ENCODE measurements around the gene LARP4B. TPM values are rescaled to one million over a fixed set of nuclear protein-coding genes. Genes with fewer than 3 reads are reported as not detected.

LARP4B gene
- total RNA-seq, 1 donor from 2014 or later = 114 TPM

GRCh38 chr10:969473-970150, 38.1 kb upstream of the LARP4B start:
- peak in 1 of 2 donors; percentile 14 for ATAC-seq

GRCh38 chr10:968546-969199, 37.2 kb upstream of the LARP4B start:
- Histone ChIP-seq H3K27me3 (ENCODE audit: low read depth) (no peaks in the 10 kb centered on the region), H3K4me1 (peaks cover 30% of the 10 kb centered on the region), H3K36me3 (no peaks in the 10 kb centered on the region), H3K4me3 (no peak overlapping the region), H3K9me3 (no peaks in the 10 kb centered on the region), H3K27ac (no peak overlapping the region)
- no peak for DNase-seq
- intact Hi-C loops (cut with DNase I) = no loop called here
- no peak for ATAC-seq
- no peak for TF ChIP-seq CTCF (IDR thresholded peaks at IDR 0.05)

More at GRCh38 chr10:969473-970150, 38.1 kb upstream of the LARP4B start:
- Histone ChIP-seq H3K4me3 (no peak overlapping the region), H3K36me3 (no peaks in the 10 kb centered on the region), H3K27ac (peak overlapping the region; percentile 71), H3K9me3 (no peaks in the 10 kb centered on the region), H3K4me1 (peaks cover 33% of the 10 kb centered on the region), H3K27me3 (ENCODE audit: low read depth) (no peaks in the 10 kb centered on the region)
- no peak for DNase-seq
- intact Hi-C loops (cut with DNase I) = no loop called here
- TF ChIP-seq CTCF (IDR thresholded peaks at IDR 0.05) = no peak

GRCh38 chr10:966466-967235, 35.1 kb upstream of the LARP4B start:
- ATAC-seq (no peak), DNase-seq (no peak)
- H3K27me3 ChIP-seq (ENCODE audit: low read depth) = no peaks in the 10 kb centered on the region
- H3K27ac ChIP-seq = no peak overlapping the region
- TF ChIP-seq CTCF (IDR thresholded peaks at IDR 0.05) = no peak
- intact Hi-C loops (cut with DNase I) = no loop called here
- no peak overlapping the region for H3K4me3 ChIP-seq
- H3K4me1 ChIP-seq = peaks cover 10% of the 10 kb centered on the region
- H3K36me3 ChIP-seq = no peaks in the 10 kb centered on the region
- no peaks in the 10 kb centered on the region for H3K9me3 ChIP-seq

- no peak for TF ChIP-seq CTCF (IDR thresholded peaks at IDR 0.05)
- no peak overlapping the region for H3K4me3 ChIP-seq
- H3K4me1 ChIP-seq = no peaks in the 10 kb centered on the region
- DNase-seq (no peak), ATAC-seq (no peak)
- intact Hi-C loops (cut with DNase I) = no loop called here
- no peak overlapping the region for H3K27ac ChIP-seq
- H3K9me3 ChIP-seq = no peaks in the 10 kb centered on the region
- no peaks in the 10 kb centered on the region for H3K27me3 ChIP-seq (ENCODE audit: low read depth)
- no peaks in the 10 kb centered on the region for H3K36me3 ChIP-seq
Observed at GRCh38 chr10:964988-965417, 33.5 kb upstream of the LARP4B start.

- no peak overlapping the region for H3K27ac ChIP-seq
- no peak for DNase-seq
- no peaks in the 10 kb centered on the region for H3K4me1 ChIP-seq
- no peak for TF ChIP-seq CTCF (IDR thresholded peaks at IDR 0.05)
- H3K27me3 ChIP-seq (ENCODE audit: low read depth) = no peaks in the 10 kb centered on the region
- no peak overlapping the region for H3K4me3 ChIP-seq
- peak in 1 of 2 donors; percentile 7 for ATAC-seq
- intact Hi-C loops (cut with DNase I) = no loop called here
- H3K9me3 ChIP-seq = no peaks in the 10 kb centered on the region
- no peaks in the 10 kb centered on the region for H3K36me3 ChIP-seq
Observed at GRCh38 chr10:964321-964987, 32.9 kb upstream of the LARP4B start.

All from lower lobe of right lung (tissue), 2 donors.